GM20000 (cell line): ENCODE data around the gene SLC66A3.
"Not testable (repeated sequence)": the region's sequence is repeated elsewhere in the genome, so short reads cannot be mapped to it uniquely, and the experiment has no call there.

Experiments used
- DNase-seq: peaks from one replicate; pipeline ENCODE4 v3.0.0; 2012; ENCODE audit warnings: low spot score
- CTCF ChIP-seq: IDR thresholded peaks from 2 replicates; pipeline ENCODE4 v1.5.1; 2012; ENCODE audit warnings: mild to moderate bottlenecking, control low read depth; ENCODE audit errors: extremely low read depth, missing control alignments

Gene SLC66A3

GRCh38 chr2:11163439-11164317 is 8.4 kb downstream of the SLC66A3 start:
- no peak for TF ChIP-seq CTCF
- no peak for DNase-seq

- DNase-seq: not testable (repeated sequence)
Observed at GRCh38 chr2:11165046-11165445, 9.8 kb downstream of the SLC66A3 start.

GRCh38 chr2:11166476-11166875 is 11.2 kb downstream of the SLC66A3 start:
- no peak for DNase-seq
- no peak for TF ChIP-seq CTCF

GRCh38 chr2:11168488-11168887 is 13.2 kb downstream of the SLC66A3 start:
- no peak for TF ChIP-seq CTCF
- no peak for DNase-seq

GRCh38 chr2:11169333-11169732 is 14.1 kb downstream of the SLC66A3 start:
- no peak for TF ChIP-seq CTCF

GRCh38 chr2:11174222-11174621 is 19.0 kb downstream of the SLC66A3 start:
- DNase-seq: no peak
- no peak for TF ChIP-seq CTCF

More at GRCh38 chr2:11169333-11169732, 14.1 kb downstream of the SLC66A3 start:
- DNase-seq: no peak

- no peak for TF ChIP-seq CTCF
- peak; percentile 6 for DNase-seq
Observed at GRCh38 chr2:11175293-11175795, 20.1 kb downstream of the SLC66A3 start.
